NB4 (cell line): ENCODE data around the gene TCTN1.
A peak's percentile ranks its signal among the peaks of the same experiment; 100 is the strongest.

Experiments used
- DNase-seq: peaks from one replicate; pipeline ENCODE4 v3.0.0; 2010; ENCODE audit warnings: low read depth
- H3K4me3 ChIP-seq: one replicate; pipeline ENCODE4 v1.5.1; 2011; ENCODE audit warnings: mild to moderate bottlenecking, low read depth, low read length, moderate library complexity
- CTCF ChIP-seq: IDR thresholded peaks from one replicate; pipeline ENCODE4 v1.5.1; 2012; ENCODE audit warnings: low read depth, low read length
- MAX ChIP-seq: IDR thresholded peaks from 2 replicates; pipeline ENCODE4 v1.6.1; 2011; ENCODE audit warnings: low read depth, low read length
- MYC ChIP-seq: IDR thresholded peaks from 2 replicates; pipeline ENCODE4 v1.6.1; 2011; ENCODE audit warnings: low read depth, low read length
- POLR2A ChIP-seq: IDR thresholded peaks from 2 replicates; pipeline ENCODE4 v1.6.1; 2011; ENCODE audit warnings: mild to moderate bottlenecking; ENCODE audit not compliant: insufficient read length; ENCODE audit errors: extremely low read depth

Gene TCTN1

GRCh38 chr12:110698171-110698902 is 84.4 kb downstream of the TCTN1 start:
- TF ChIP-seq POLR2A (no peak), CTCF (peak; percentile 93), MYC (peak; percentile 62), MAX (peak; percentile 54)
- no peak overlapping the region for H3K4me3 ChIP-seq
- DNase-seq, result peak; percentile 96
